ENCODE measurements around the gene THUMPD2. TPM values are rescaled to one million over a fixed set of nuclear protein-coding genes. Genes with fewer than 3 reads are reported as not detected.

Gene THUMPD2
- total RNA-seq, 1 experiment from 2014 or later: 14.8 TPM

DNA sequence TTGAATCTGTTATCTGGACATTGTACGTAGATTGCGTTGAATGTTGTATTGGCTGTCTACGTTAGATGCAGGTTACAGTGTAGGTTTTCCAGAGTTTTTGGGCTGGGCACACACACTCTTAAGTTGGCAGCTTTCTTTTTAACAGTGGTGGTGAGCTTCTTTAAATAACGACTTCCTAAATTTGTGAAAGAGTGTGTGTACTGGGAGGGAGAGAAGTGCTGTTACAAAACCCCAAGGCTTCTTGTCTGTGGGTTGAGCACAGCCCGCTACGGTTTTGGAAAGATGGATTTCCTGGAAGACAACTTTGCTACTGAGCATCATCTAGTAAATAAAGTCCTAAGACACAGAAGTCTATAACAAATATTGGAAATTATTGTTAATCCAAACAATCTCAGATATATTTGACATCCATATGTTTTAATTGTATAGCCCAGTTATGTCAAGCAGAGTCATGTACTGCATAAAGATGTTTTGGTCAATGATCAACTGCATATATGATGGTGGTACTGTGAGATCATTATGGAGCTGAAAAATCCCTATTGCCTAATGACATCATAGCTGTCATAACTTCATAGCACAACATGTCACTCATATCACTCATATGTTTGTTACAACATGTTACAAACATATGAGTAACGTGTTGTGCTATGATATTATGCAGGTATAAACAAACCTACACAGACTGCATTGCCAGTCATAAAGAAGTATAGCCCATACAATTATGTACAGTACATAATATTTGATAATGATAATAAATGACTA is 7.9 kb upstream of the THUMPD2 start:
- H3K4me1 ChIP-seq (ENCODE audit: insufficient read depth, low read length, poor library complexity, severe bottlenecking): no peaks in the 10 kb centered on the region
- intact Hi-C loops (cut with micrococcal nuclease; ENCODE audit: unreplicated experiment): no loop called here
- ChIA-PET POLR2A (ENCODE audit: low non-redundant PET) (no interaction called here), CTCF (no interaction called here)
- BruUV-seq (replicated peaks): no TSS peak
- no peak overlapping the region for H3K27ac ChIP-seq (ENCODE audit: low read depth, low read length, poor library complexity, severe bottlenecking)
- H3K36me3 ChIP-seq (ENCODE audit: insufficient read depth, low read length, poor library complexity, severe bottlenecking): no peaks in the 10 kb centered on the region
- TF ChIP-seq, protein P1, sequence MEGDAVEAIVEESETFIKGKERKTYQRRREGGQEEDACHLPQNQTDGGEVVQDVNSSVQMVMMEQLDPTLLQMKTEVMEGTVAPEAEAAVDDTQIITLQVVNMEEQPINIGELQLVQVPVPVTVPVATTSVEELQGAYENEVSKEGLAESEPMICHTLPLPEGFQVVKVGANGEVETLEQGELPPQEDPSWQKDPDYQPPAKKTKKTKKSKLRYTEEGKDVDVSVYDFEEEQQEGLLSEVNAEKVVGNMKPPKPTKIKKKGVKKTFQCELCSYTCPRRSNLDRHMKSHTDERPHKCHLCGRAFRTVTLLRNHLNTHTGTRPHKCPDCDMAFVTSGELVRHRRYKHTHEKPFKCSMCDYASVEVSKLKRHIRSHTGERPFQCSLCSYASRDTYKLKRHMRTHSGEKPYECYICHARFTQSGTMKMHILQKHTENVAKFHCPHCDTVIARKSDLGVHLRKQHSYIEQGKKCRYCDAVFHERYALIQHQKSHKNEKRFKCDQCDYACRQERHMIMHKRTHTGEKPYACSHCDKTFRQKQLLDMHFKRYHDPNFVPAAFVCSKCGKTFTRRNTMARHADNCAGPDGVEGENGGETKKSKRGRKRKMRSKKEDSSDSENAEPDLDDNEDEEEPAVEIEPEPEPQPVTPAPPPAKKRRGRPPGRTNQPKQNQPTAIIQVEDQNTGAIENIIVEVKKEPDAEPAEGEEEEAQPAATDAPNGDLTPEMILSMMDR (conservative IDR thresholded peaks at IDR 0.05; ENCODE audit: low read depth, low read length): no peak
- TF ChIP-seq EZH2 (IDR thresholded peaks at IDR 0.05; ENCODE audit: borderline replicate concordance, low read depth, low read length, poor library complexity, severe bottlenecking): no peak
- no peak for DNase-seq (ENCODE audit: low spot score)
- H3K9me3 ChIP-seq (ENCODE audit: low read depth, low read length, poor library complexity, severe bottlenecking): no peaks in the 10 kb centered on the region
- no peaks in the 10 kb centered on the region for H3K27me3 ChIP-seq (replicated peaks; ENCODE audit: insufficient read depth, low read depth, low read length, poor library complexity)
- no peak overlapping the region for H3K4me3 ChIP-seq (ENCODE audit: low read depth, low read length, poor library complexity, severe bottlenecking)

DNA sequence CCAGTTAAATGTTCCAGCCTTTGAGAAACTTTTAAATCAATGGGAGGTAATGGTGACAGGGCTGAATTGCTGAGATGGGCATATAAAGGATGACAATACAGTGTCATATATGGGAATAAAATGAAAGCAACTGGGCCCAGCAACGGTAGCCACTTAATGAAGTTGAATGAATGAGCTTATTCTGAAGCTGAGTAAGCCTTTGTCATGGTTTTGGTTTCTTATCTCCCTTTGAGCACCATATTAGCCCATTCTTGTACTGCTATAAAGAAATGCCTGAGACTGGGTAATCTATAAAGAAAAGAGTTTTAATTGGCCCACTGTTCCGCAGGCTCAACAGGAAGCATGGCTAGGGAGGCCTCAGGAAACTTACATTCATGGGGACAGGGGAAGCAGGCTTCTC is 3.5 kb upstream of the THUMPD2 start:
- CTCF ChIA-PET: no interaction called here
- Histone ChIP-seq H3K4me3 (ENCODE audit: low read depth, low read length, poor library complexity, severe bottlenecking) (no peak overlapping the region), H3K27me3 (replicated peaks; ENCODE audit: insufficient read depth, low read depth, low read length, poor library complexity) (no peaks in the 10 kb centered on the region), H3K27ac (ENCODE audit: low read depth, low read length, poor library complexity, severe bottlenecking) (no peak overlapping the region), H3K9me3 (ENCODE audit: low read depth, low read length, poor library complexity, severe bottlenecking) (no peaks in the 10 kb centered on the region), H3K36me3 (ENCODE audit: insufficient read depth, low read length, poor library complexity, severe bottlenecking) (no peaks in the 10 kb centered on the region), H3K4me1 (ENCODE audit: insufficient read depth, low read length, poor library complexity, severe bottlenecking) (no peaks in the 10 kb centered on the region)
- DNase-seq (ENCODE audit: low spot score): no peak
- no peak for TF ChIP-seq EZH2 (IDR thresholded peaks at IDR 0.05; ENCODE audit: borderline replicate concordance, low read depth, low read length, poor library complexity, severe bottlenecking)
- TF ChIP-seq, protein P1 (conservative IDR thresholded peaks at IDR 0.05; ENCODE audit: low read depth, low read length): no peak
- intact Hi-C loops (cut with micrococcal nuclease; ENCODE audit: unreplicated experiment): no loop called here
- no TSS peak for BruUV-seq (replicated peaks)
- POLR2A ChIA-PET (ENCODE audit: low non-redundant PET): no interaction called here

DNA sequence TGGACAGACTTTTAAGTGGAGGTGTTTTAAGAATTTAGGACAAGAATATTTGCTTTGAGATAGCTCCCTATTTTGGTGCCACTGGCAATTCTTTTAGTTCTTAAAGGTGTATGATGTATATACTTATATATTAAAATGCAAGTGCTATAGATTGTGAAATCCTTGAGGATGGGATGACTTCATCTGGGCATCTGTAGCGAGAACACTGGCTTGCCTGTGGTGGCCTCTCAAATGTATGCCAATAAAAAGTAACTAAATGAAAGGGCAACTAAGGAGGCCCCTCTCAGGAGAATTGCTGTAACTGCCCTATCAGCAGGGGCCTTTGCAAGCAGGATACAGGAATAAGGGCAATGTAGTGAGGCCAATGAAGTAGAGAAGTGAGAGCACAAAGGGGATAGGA is 2.6 kb upstream of the THUMPD2 start:
- Histone ChIP-seq H3K27ac (ENCODE audit: low read depth, low read length, poor library complexity, severe bottlenecking) (no peak overlapping the region), H3K9me3 (ENCODE audit: low read depth, low read length, poor library complexity, severe bottlenecking) (no peaks in the 10 kb centered on the region), H3K4me3 (ENCODE audit: low read depth, low read length, poor library complexity, severe bottlenecking) (no peak overlapping the region), H3K27me3 (replicated peaks; ENCODE audit: insufficient read depth, low read depth, low read length, poor library complexity) (no peaks in the 10 kb centered on the region), H3K4me1 (ENCODE audit: insufficient read depth, low read length, poor library complexity, severe bottlenecking) (no peaks in the 10 kb centered on the region), H3K36me3 (ENCODE audit: insufficient read depth, low read length, poor library complexity, severe bottlenecking) (peaks cover 3% of the 10 kb centered on the region)
- no TSS peak for BruUV-seq (replicated peaks)
- TF ChIP-seq EZH2 (IDR thresholded peaks at IDR 0.05; ENCODE audit: borderline replicate concordance, low read depth, low read length, poor library complexity, severe bottlenecking): no peak
- TF ChIP-seq, protein P1 (conservative IDR thresholded peaks at IDR 0.05; ENCODE audit: low read depth, low read length): no peak
- CTCF ChIA-PET: no interaction called here
- intact Hi-C loops (cut with micrococcal nuclease; ENCODE audit: unreplicated experiment): no loop called here
- POLR2A ChIA-PET (ENCODE audit: low non-redundant PET): no interaction called here
- DNase-seq (ENCODE audit: low spot score): no peak

Measured in A673 (cell line).